Measurements from ENCODE around the gene ACAD10. TPM values are rescaled to one million over a fixed set of nuclear protein-coding genes. Genes with fewer than 3 reads are reported as not detected.

Gene ACAD10
- total RNA-seq, 2 donors from 2014 or later = 11.6 to 19.1 TPM

GRCh38 chr12:111766608-111767361 lies 80.9 kb downstream of the ACAD10 start, which contains the start of gene ALDH2:
ALDH2 (plus strand) TSS chr12:111766933; CDS start chr12:111766983, 50 bp downstream.
- intact Hi-C loops (cut with DNase I) = no loop called here
- peak; percentile 88 for DNase-seq (ENCODE audit: low spot score)

GRCh38 chr12:111767362-111768158 lies 81.7 kb downstream of the ACAD10 start:
- intact Hi-C loops (cut with DNase I) = no loop called here
- no peak for DNase-seq (ENCODE audit: low spot score)

- intact Hi-C loops (cut with DNase I) = no loop called here
- DNase-seq (ENCODE audit: low spot score) = no peak
These were observed 82.5 kb downstream of the ACAD10 start for GRCh38 chr12:111768159-111768895.

DNA sequence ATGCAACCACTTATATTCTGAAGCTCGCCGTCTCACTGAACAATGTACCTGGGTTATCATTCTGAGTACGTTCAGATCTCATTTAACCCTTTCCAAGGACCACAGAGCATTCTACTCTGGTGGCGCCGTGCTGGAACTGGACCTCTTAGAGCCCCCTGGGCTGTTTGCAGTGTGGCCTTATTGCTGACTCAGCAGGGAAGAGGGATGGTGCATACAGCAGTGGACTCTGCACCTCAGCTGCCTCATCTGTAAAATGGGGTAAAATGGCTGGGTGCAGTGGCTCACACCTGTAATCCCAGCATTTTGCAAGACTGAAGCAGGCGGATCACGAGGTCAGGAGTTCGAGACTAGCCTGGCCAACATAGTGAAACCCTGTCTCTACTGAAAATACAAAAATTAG lies 83.7 kb downstream of the ACAD10 start:
- DNase-seq (ENCODE audit: low spot score) = no peak
- intact Hi-C loops (cut with DNase I) = no loop called here

DNA sequence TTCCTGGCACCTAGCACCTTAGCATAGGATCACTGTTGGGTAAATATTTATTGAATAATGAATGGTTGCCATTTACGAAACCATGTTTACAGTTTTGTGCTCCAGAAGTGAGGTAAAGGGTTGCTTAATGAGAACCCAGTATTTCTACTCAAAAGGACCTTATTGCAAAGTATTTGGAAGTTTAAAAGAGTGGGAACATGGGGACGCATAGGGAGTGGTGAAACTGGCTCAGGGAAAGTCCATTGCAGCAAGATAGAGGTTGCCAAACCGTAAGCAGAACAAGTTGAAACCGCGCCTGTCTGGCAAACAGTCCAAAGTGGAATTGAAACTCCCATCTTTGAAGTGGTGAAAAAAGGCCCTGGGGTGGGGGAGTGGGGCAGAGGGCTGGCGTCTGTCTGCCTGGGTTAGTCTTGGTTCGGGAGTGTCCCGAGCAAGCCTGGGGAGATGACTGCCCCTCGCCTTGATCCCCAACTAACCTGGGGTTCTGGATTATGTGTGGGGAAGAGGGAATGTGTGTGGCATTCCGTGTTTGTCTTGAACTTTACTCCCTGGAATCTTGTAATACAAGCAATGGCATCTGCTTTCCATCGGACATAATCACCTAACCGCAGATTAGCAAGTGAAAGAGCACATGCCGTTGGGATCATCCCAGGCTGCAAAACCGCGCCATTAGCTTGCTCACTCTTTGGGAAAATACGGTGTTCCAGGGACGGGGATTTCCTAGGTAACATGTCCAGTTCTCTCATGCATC lies 88.1 kb downstream of the ACAD10 start:
- intact Hi-C loops (cut with DNase I) = no loop called here
- peak; percentile 92 for DNase-seq (ENCODE audit: low spot score)

DNA sequence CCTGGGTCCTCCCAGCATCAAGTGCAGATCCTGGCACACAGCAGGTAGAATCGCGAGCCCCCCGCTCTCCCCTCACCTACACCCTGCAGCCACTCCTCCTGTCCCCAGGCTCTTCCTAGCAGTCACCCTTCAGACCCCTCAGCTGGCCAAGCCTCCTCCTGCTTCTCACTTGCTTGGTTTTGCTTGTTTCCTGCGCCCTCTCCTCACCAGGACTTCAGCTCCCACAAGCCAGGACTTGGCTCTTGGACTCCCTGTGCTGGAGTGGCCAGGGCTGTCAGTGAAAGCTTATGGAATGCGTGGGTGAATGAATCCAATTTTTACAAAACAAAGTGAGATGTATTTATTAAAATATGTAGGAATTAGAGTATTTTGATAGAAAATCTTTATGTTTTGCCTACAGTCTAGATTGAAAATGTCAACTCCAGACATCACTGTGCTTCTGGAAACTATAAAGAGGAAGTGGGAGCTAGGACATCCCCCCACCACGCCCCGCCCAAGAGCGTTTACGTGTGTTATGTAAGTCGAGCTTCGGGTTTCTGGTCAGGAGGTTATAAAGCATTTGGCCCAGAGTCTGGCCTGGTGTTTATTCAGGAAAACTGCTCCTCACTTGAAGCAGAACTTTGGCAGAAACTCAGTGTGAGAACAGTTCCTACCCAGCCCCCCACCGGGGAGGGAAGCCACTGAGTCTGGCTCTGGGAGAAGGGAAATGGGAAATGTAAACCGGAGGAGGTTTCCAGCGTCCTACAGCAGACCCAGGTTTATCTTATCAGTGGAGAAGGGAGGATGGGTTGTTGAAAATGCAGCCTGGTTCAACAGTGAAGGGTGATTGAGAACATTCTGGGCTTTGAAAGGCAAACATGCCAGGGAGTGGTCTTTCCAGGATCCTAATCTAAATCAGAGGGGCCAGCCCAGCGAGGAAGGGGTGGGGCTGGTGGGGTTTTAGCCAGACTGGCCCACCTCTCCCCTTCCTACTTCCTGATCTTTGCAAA lies 89.6 kb downstream of the ACAD10 start:
- peak; percentile 94 for DNase-seq (ENCODE audit: low spot score)
- intact Hi-C loops (cut with DNase I) = no loop called here

- no peak for DNase-seq (ENCODE audit: low spot score)
- intact Hi-C loops (cut with DNase I) = no loop called here
These were observed 91.0 kb downstream of the ACAD10 start for GRCh38 chr12:111776836-111777344.

- no peak for DNase-seq (ENCODE audit: low spot score)
- intact Hi-C loops (cut with DNase I) = no loop called here
These were observed 91.6 kb downstream of the ACAD10 start for GRCh38 chr12:111777345-111778045.

GRCh38 chr12:111780166-111780565 lies 94.3 kb downstream of the ACAD10 start:
- intact Hi-C loops (cut with DNase I) = no loop called here
- no peak for DNase-seq (ENCODE audit: low spot score)

DNA sequence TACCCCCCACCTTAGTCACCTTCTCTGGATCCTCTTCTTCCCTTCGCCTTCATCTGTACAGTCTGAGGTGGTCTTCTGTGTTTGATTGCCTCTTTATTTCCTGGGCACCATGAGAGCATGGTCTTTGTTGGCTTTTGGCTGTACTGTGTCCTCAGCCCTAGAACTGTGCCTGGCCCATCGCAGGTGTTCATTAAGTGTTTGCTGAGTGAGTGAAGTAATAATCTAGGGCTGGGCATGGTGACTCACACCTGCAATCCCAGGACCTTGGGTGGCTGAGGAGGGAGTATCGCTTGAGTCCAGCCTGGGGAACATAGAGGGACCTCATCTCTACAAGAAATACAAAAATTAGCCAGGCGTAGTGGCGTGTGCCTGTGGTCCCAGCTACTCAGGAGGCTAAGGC lies 94.8 kb downstream of the ACAD10 start:
- intact Hi-C loops (cut with DNase I) = no loop called here
- DNase-seq (ENCODE audit: low spot score) = no peak

DNA sequence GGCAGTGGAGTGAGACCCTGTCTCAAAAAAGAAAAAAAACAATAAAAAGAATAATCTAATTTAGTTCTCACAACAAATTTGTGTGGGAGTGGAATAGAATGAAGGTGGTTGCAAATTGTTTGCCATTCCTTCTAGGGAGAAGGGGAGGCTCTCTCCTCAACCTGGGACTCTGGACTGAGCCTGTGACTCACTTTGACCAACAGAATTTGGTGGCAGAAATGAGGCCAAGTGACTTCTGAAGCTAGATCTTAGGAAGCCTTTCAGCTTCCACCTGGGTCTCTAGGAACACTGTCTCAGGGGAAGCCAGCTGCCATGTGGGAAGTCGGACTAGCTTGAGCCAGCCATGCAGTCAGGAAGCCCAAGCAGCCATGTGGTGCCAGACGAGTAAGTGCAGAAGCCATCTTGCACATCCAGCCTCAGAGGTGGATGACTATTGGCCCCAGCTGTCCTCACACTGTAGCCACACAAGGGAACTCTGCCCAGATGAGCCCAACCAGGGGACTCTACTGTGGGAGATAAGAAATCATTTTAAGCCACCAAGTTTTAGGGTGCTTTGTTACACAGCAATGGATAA lies 95.3 kb downstream of the ACAD10 start:
- intact Hi-C loops (cut with DNase I) = no loop called here
- DNase-seq (ENCODE audit: low spot score) = no peak

DNA sequence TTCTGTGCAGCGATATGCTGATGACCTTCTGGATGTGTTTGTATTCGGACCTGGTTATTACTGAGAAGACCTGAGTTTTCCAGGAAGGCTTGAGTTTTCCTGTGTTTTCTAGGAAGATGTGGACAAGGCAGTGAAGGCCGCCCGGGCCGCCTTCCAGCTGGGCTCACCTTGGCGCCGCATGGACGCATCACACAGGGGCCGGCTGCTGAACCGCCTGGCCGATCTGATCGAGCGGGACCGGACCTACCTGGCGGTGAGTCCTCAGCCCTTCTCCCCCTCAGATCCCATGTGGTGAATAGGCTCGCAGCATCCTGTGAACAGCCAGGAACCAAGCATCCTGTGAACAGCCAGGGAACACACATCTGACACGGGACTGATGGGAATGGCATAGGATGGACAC lies 97.2 kb downstream of the ACAD10 start:
- no peak for DNase-seq (ENCODE audit: low spot score)
- intact Hi-C loops (cut with DNase I) = no loop called here

GRCh38 chr12:111784953-111785352 lies 99.1 kb downstream of the ACAD10 start:
- intact Hi-C loops (cut with DNase I) = no loop called here
- DNase-seq (ENCODE audit: low spot score) = no peak

DNA sequence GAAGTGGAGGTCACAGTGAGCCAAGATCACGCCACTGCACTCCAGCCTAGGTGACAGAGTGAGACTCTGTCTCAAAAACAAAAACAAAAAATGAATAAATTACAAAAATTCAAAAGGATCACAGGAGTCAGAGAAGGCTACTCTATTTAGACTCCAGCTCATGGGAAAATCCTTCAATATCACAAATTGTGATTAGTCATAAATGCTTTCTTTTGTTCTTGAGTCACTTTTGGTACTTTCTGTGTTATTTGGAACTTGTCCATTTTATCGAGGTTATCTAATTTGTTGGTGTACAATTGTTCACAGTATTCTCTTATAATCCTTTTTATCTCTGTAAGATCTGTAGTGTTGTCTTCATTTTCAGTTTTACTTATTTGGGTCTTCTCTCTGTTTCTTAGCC lies 99.8 kb downstream of the ACAD10 start:
- intact Hi-C loops (cut with DNase I) = no loop called here
- DNase-seq (ENCODE audit: low spot score) = no peak

- DNase-seq (ENCODE audit: low spot score) = no peak
- intact Hi-C loops (cut with DNase I) = no loop called here
These were observed 102.4 kb downstream of the ACAD10 start for GRCh38 chr12:111788178-111788654.

GRCh38 chr12:111789779-111790178 lies 103.9 kb downstream of the ACAD10 start:
- intact Hi-C loops (cut with DNase I) = no loop called here
- DNase-seq (ENCODE audit: low spot score) = no peak

DNA sequence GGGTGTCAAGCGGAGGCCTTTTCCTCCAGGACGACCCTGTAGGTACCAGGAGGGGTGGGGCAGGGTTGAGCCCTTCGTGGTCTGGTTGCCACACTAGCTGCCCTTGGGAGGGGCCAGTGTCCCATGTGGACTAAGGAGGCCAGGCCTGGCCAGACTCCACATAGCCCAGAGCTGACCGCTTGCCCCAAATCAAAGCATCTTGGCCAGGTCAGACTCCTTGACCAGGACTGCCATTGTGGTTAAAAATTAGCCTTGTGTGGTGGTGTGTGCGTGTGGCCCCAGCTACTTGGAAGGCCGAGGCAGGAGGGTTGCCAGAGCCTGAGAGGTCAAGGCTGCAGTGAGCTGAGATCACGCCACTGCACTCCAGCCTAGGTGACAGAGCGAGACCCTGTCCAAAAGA lies 105.7 kb downstream of the ACAD10 start:
- no peak for DNase-seq (ENCODE audit: low spot score)
- intact Hi-C loops (cut with DNase I) = no loop called here

All from posterior vena cava (tissue), 2 donors.